Measurements from ENCODE around the gene LRRC49.
"Not testable (repeated sequence)": the region's sequence is repeated elsewhere in the genome, so short reads cannot be mapped to it uniquely, and the experiment has no call there.

LRRC49 gene

GRCh38 chr15:70866982-70867641 is 25.5 kb upstream of the LRRC49 start:
- no peak for DNase-seq (ENCODE audit: low read depth in 2 of 2)

- DNase-seq (ENCODE audit: low read depth in 2 of 2), result no peak
Observed at GRCh38 chr15:70867911-70868467, 24.6 kb upstream of the LRRC49 start.

GRCh38 chr15:70869346-70869745 is 23.3 kb upstream of the LRRC49 start:
- DNase-seq (ENCODE audit: low read depth in 2 of 2), result no peak

GRCh38 chr15:70870051-70870450 is 22.6 kb upstream of the LRRC49 start:
- DNase-seq (ENCODE audit: low read depth in 2 of 2), result no peak

- not testable (repeated sequence) for DNase-seq (ENCODE audit: low read depth in 2 of 2)
Observed at GRCh38 chr15:70871490-70871889, 21.1 kb upstream of the LRRC49 start.

- no peak for DNase-seq (ENCODE audit: low read depth in 2 of 2)
Observed at GRCh38 chr15:70873232-70874054, 19.2 kb upstream of the LRRC49 start.

- DNase-seq (ENCODE audit: low read depth in 2 of 2), result no peak
Observed at GRCh38 chr15:70875001-70875782, 17.4 kb upstream of the LRRC49 start.

- DNase-seq (ENCODE audit: low read depth in 2 of 2), result no peak
Observed at GRCh38 chr15:70876011-70876410, 16.6 kb upstream of the LRRC49 start.

- DNase-seq (ENCODE audit: low read depth in 2 of 2), result no peak
Observed at GRCh38 chr15:70876683-70877082, 15.9 kb upstream of the LRRC49 start.

GRCh38 chr15:70879401-70879800 is 13.2 kb upstream of the LRRC49 start:
- DNase-seq (ENCODE audit: low read depth in 2 of 2), result no peak

- DNase-seq (ENCODE audit: low read depth in 2 of 2), result no peak
Observed at GRCh38 chr15:70880781-70881180, 11.8 kb upstream of the LRRC49 start.

GRCh38 chr15:70882361-70882760 is 10.3 kb upstream of the LRRC49 start:
- DNase-seq (ENCODE audit: low read depth in 2 of 2), result no peak

- no peak for DNase-seq (ENCODE audit: low read depth in 2 of 2)
Observed at GRCh38 chr15:70892912-70893560, 410 bp downstream of the LRRC49 start.

GRCh38 chr15:70902107-70902506 is 9.5 kb downstream of the LRRC49 start:
- no peak for DNase-seq (ENCODE audit: low read depth in 2 of 2)

GRCh38 chr15:70906842-70907241 is 14.2 kb downstream of the LRRC49 start:
- no peak for DNase-seq (ENCODE audit: low read depth in 2 of 2)

GRCh38 chr15:70907784-70908471 is 15.3 kb downstream of the LRRC49 start:
- no peak for DNase-seq (ENCODE audit: low read depth in 2 of 2)

GRCh38 chr15:70910958-70911357 is 18.3 kb downstream of the LRRC49 start:
- no peak for DNase-seq (ENCODE audit: low read depth in 2 of 2)

GRCh38 chr15:70912187-70912586 is 19.6 kb downstream of the LRRC49 start:
- DNase-seq (ENCODE audit: low read depth in 2 of 2), result no peak

GRCh38 chr15:70916531-70916930 is 23.9 kb downstream of the LRRC49 start:
- no peak for DNase-seq (ENCODE audit: low read depth in 2 of 2)

- no peak for DNase-seq (ENCODE audit: low read depth in 2 of 2)
Observed at GRCh38 chr15:70917955-70918354, 25.3 kb downstream of the LRRC49 start.
